MCF 10A (cell line): ENCODE results near the gene CLEC2L. TPM values are rescaled to one million over a fixed set of nuclear protein-coding genes. Genes with fewer than 3 reads are reported as not detected.

ENCODE experiments used
- Bru-seq: library from RNA; stranded (reverse); fragments of 400-500 nt; gene quantifications from one replicate; lab custom pipeline; 2021; lab: Mats Ljungman, UMichigan
- BruChase-seq, 2 experiments: library from RNA; stranded (reverse); fragments of 400-500 nt; gene quantifications; one replicate each; lab custom pipeline; 2021; lab: Mats Ljungman, UMichigan
- BruUV-seq: library from RNA; stranded (reverse); fragments of 400-500 nt; replicated peaks from 2 replicates; lab custom pipeline; 2021; lab: Mats Ljungman, UMichigan
- CTCF ChIA-PET: fragments of 300-600 bp; sonication (Branson Sonifier 250); formaldehyde crosslinking; extraction: SDS; loops from one replicate; lab custom pipeline; 2021; ENCODE audit warnings: antibody characterized with exemption, inconsistent platforms; lab: Yijun Ruan, JAX
- POLR2A ChIA-PET: fragments of 300-600, 350-650 bp; sonication (Branson Sonifier 250); formaldehyde crosslinking; extraction: SDS; loops from one replicate; lab custom pipeline; 2020; ENCODE audit warnings: antibody characterized with exemption, inconsistent platforms; lab: Yijun Ruan, JAX
- DNase-seq: peaks from one replicate; pipeline ENCODE4 v3.0.0-alpha.2; 2018; ENCODE audit not compliant: unreplicated experiment
- H3K27ac Mint-ChIP-seq: one replicate; pipeline ENCODE4 v1.8.0; 2022; ENCODE audit warnings: mild to moderate bottlenecking, low read depth, mixed read lengths; ENCODE audit not compliant: unreplicated experiment
- H3K27me3 Mint-ChIP-seq: one replicate; pipeline ENCODE4 v1.8.0; 2022; ENCODE audit warnings: mixed read lengths; ENCODE audit not compliant: insufficient read depth, unreplicated experiment
- H3K36me3 Mint-ChIP-seq: one replicate; pipeline ENCODE4 v1.8.0; 2022; ENCODE audit warnings: mild to moderate bottlenecking, moderate library complexity, mixed read lengths; ENCODE audit not compliant: insufficient read depth, unreplicated experiment
- H3K4me1 Mint-ChIP-seq: one replicate; pipeline ENCODE4 v1.8.0; 2022; ENCODE audit warnings: mixed read lengths; ENCODE audit not compliant: insufficient read depth, unreplicated experiment
- H3K4me3 Mint-ChIP-seq: one replicate; pipeline ENCODE4 v1.8.0; 2022; ENCODE audit warnings: mild to moderate bottlenecking, moderate library complexity, mixed read lengths; ENCODE audit not compliant: unreplicated experiment
- H3K9me3 Mint-ChIP-seq: one replicate; pipeline ENCODE4 v1.8.0; 2022; ENCODE audit warnings: mixed read lengths; ENCODE audit not compliant: unreplicated experiment
- intact Hi-C: fragments of 100-400 bp; cut with micrococcal nuclease; formaldehyde crosslinking; loops from 2 replicates; pipeline ENCODE4 v1.14.1; 2022
- long read RNA-seq: library from polyadenylated mRNA; stranded (forward); transcript quantifications from one replicate; pipeline ENCODE4 v2.0.0, GENCODE V29; 2022
- total RNA-seq: library from RNA; stranded (reverse); gene quantifications from 2 replicates; pipeline ENCODE4 v1.2.3, GENCODE V29; 2022
- TF ChIP-seq, protein P1 (sequence below): fragments of 200-600 bp; IDR thresholded peaks from one replicate; pipeline ENCODE4 v1.8.0; 2022; ENCODE audit warnings: antibody characterized with exemption, mild to moderate bottlenecking; ENCODE audit not compliant: unreplicated experiment

The CLEC2L gene
- total RNA-seq: not detected in 2 replicates
- Bru-seq, nascent RNA: not detected
- BruChase-seq, experiment 1, labeled RNA remaining after a 6-hour chase: not detected
- not detected for BruChase-seq, experiment 2, labeled RNA remaining after a 2-hour chase
- long read RNA-seq: 0 reads

DNA sequence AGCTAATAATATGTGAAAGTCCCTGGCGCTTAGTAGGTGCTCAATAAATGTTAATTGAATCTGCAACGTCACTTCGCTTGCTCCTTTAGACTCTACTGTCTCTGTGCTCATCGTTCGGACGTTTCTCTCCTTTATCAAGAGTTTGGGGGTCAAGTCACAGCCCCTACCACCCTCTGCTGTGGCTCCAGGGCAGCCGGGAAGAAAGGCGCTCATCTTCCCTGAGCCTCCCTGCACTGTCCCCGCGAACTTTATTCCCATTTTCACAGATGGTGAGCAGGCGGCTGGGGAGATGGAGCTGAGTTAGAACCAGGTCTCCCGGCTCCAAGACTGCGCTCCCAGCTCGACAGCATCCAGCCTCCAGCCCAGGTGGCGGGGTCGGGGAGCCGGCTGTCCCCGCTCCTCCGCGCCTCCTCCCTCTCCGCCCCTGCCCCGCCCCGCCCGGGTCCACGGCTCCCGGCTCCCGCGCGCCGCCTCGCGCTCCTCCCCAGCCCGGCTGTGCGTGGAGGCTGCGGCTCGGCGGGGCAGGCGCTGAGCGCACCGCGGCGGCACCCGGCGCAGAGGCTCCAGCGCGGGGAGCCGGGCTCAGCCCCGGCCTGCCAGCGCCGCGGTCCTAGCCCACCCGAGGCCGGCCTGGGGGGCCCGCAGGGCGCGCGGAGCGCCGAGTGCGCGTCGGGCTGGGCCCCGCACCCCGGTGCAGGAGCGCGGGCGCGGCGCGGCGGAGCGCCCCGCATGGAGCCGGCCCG is at the start of gene CLEC2L:
Gene CLEC2L, plus strand, starts transcription at position 487 of the 743 bp plus-strand sequence. Its CDS starts 243 bp downstream, at position 730.
- no peak for DNase-seq
- TF ChIP-seq, protein P1, sequence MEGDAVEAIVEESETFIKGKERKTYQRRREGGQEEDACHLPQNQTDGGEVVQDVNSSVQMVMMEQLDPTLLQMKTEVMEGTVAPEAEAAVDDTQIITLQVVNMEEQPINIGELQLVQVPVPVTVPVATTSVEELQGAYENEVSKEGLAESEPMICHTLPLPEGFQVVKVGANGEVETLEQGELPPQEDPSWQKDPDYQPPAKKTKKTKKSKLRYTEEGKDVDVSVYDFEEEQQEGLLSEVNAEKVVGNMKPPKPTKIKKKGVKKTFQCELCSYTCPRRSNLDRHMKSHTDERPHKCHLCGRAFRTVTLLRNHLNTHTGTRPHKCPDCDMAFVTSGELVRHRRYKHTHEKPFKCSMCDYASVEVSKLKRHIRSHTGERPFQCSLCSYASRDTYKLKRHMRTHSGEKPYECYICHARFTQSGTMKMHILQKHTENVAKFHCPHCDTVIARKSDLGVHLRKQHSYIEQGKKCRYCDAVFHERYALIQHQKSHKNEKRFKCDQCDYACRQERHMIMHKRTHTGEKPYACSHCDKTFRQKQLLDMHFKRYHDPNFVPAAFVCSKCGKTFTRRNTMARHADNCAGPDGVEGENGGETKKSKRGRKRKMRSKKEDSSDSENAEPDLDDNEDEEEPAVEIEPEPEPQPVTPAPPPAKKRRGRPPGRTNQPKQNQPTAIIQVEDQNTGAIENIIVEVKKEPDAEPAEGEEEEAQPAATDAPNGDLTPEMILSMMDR: no peak
- Mint-ChIP-seq H3K27ac (no peak within 1 kb of the TSS), H3K4me1 (no peaks in the 10 kb centered on the region), H3K9me3 (no peaks in the 10 kb centered on the region), H3K36me3 (peaks cover 5% of the 10 kb centered on the region), H3K4me3 (no peak within 1 kb of the TSS), H3K27me3 (peaks cover 49% of the 10 kb centered on the region)
- no TSS peak for BruUV-seq
- POLR2A ChIA-PET: no interaction called here
- CTCF ChIA-PET: interaction anchor here (0.7 to 1.0 kb wide), 2 partner anchors 18 to 231 kb away, joined by 3 read pairs; no protein-coding TSS in a partner anchor
- intact Hi-C loops: no loop called here

DNA sequence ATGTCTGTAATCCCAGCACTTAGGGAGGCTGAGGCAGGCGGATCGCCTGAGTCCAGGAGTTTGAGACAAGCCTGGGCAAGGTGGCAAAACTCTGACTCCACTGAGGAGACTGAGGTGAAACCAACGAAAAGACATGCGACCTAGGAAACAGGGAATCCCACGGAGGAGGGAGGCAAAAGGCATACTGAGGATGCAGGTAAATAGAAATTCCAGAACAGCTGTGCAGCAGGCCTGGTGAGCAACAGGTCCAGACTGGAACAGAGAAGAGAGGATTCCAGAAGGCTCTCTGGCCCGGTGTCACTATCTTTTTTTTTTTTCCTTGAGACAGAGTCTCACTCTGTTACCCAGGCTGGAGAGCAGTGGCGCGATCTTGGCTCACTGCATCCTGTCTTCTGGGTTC is 47.3 kb upstream of the CLEC2L start:
- Mint-ChIP-seq H3K36me3 (no peaks in the 10 kb centered on the region), H3K9me3 (peaks cover 7% of the 10 kb centered on the region), H3K4me1 (peaks cover 10% of the 10 kb centered on the region), H3K27me3 (no peaks in the 10 kb centered on the region), H3K4me3 (no peak overlapping the region), H3K27ac (peak overlapping the region; percentile 57)
- TF ChIP-seq, protein P1: no peak
- intact Hi-C loops: no loop called here
- ChIA-PET CTCF (interaction anchor here (0.7 kb wide), 1 partner anchor 138 kb away, joined by 3 read pairs; no protein-coding TSS in a partner anchor), POLR2A (interaction anchor here (0.7 to 1.3 kb wide), 2 partner anchors 9 to 20 kb away, joined by 4 to 5 read pairs; no protein-coding TSS in a partner anchor)
- BruUV-seq: no TSS peak
- DNase-seq: no peak

DNA sequence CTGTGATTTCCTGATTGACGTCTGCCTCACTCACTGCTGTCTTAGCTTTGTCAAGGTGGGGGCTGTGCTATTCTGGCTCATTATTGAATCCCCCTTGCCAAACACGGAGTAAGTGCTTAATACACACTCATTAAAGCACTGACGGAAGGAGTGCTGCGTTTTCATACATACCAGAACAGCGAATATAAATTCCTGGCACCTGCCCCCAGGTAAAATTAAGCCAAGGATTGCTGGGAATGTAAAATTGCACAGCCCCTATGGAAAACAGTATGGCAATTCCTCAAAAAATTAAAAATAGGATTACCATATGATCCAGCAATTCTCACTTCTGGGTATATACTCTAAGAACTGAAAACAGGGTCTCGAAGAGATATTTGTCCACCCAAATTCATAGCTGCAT is 46.6 kb upstream of the CLEC2L start:
- no peak for DNase-seq
- no peak overlapping the region for H3K27ac Mint-ChIP-seq
- POLR2A ChIA-PET: interaction anchor here (1.0 kb wide), 1 partner anchor 13 kb away, joined by 3 read pairs; no protein-coding TSS in a partner anchor
- intact Hi-C loops: no loop called here
- peaks cover 7% of the 10 kb centered on the region for H3K9me3 Mint-ChIP-seq
- CTCF ChIA-PET: interaction anchor here (0.6 to 1.0 kb wide), 3 partner anchors 9 to 242 kb away, joined by 3 to 4 read pairs (median 3); no protein-coding TSS in a partner anchor
- TF ChIP-seq, protein P1: no peak
- no TSS peak for BruUV-seq
- peaks cover 5% of the 10 kb centered on the region for H3K4me1 Mint-ChIP-seq
- H3K4me3 Mint-ChIP-seq: no peak overlapping the region
- H3K27me3 Mint-ChIP-seq: no peaks in the 10 kb centered on the region
- H3K36me3 Mint-ChIP-seq: no peaks in the 10 kb centered on the region

DNA sequence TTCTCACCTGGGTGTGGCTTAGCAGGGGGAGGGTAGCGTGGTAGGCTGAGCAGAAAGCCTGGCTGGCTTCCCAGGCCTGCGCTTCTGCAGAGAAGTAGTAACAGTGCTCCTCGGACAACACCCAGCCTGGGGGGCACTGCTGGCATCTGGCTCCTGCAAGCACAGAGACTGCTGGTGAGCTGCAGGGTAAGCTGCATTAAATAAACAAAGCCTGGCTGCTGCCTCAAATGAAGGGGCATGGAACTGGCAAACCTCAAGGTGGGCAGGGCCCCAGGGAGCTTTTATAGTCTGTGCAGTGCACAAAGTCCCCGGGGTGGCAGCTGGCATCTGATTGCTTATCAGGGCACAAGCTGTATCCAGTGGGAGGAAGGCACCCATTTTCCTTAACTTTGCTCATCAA is 43.9 kb upstream of the CLEC2L start:
- H3K27ac Mint-ChIP-seq: no peak overlapping the region
- H3K27me3 Mint-ChIP-seq: no peaks in the 10 kb centered on the region
- ChIA-PET POLR2A (interaction anchor here (0.8 to 1.0 kb wide), 2 partner anchors 11 to 37 kb away, joined by 3 to 4 read pairs; no protein-coding TSS in a partner anchor), CTCF (interaction anchor here (0.9 kb wide), 1 partner anchor 21 kb away, joined by 4 read pairs; no protein-coding TSS in a partner anchor)
- TF ChIP-seq, protein P1: no peak
- BruUV-seq: no TSS peak
- H3K4me3 Mint-ChIP-seq: no peak overlapping the region
- peak; percentile 24 for DNase-seq
- H3K9me3 Mint-ChIP-seq: no peaks in the 10 kb centered on the region
- no peaks in the 10 kb centered on the region for H3K36me3 Mint-ChIP-seq
- H3K4me1 Mint-ChIP-seq: no peaks in the 10 kb centered on the region
- intact Hi-C loops: no loop called here
